GM21526 (cell line): Measurements from ENCODE around the gene MYO15A.
A peak's percentile ranks its signal among the peaks of the same experiment; 100 is the strongest.

Experiments
- ATAC-seq: cut with Tn5 transposase; IDR thresholded peaks from one replicate; pipeline ENCODE4 v1.9.1; 2021; ENCODE audit warnings: moderate library complexity; ENCODE audit not compliant: unreplicated experiment, low FRiP score

Gene MYO15A

DNA sequence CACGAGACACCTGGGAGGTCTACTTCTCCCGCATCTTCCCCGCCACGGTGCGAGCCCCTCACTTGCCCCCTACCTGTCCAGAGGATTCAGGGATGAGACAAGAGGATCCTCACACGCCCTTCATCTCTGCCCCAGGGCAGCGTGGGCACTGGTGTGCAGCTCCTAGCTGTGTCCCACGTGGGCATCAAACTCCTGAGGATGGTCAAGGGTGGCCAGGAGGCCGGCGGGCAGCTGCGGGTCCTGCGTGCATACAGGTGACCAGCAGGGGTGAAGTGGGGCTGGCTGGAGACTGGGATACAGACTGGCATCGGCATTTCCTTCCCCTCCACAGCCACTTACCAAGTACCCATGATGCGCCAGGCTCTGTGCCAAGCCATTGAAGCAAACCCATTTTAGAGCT lies 46.6 kb downstream of the MYO15A start:
- ATAC-seq, result no peak

DNA sequence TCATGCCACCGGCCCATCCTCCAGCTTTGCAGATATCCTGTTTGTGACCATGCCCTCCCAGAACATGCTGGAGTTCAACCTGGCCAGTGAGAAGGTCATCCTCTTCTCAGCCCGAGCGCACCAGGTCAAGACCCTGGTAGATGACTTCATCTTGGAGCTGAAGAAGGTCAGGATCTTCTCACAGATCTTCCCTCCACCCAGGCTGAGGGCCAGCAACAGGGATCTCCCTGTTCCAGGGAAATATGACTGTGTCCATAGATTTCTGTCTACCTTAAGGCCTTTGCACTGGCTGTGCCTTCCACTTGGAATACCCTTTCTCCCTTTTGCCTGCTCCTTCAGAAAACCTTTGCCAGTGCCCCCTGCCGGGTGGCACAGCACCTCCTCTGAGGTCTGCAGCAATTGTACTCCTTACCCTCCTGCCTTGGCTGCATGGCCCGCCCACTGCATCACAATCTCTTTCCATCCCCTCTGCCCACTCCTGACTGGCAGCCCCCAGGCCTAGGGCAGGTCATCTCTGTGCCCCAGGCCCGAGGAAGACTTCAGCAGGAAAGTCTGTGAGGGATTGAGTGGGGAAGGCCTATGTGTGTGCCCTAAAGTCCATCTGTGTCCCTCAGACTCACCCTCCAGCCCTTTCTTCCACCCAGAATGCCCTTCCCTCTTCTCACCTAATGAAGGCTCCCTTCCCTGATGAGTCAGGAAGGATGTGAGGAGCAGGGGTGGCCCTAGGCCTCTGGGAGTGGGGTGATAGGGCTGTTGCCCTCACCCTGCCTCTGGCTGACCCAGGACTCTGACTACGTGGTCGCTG lies 47.8 kb downstream of the MYO15A start:
- ATAC-seq, result no peak

DNA sequence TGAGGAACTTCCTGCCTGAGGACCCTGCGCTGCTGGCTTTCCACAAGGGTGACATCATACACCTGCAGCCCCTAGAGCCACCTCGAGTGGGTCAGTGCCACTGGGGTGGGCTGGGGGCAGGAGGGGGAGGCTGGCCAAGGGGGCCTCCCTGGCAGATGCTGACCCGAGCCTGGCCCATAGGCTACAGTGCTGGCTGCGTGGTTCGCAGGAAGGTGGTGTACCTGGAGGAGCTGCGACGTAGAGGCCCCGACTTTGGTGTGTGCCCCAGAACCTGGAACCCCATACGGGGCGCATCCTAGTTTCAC lies 48.4 kb downstream of the MYO15A start:
- ATAC-seq, result no peak

DNA sequence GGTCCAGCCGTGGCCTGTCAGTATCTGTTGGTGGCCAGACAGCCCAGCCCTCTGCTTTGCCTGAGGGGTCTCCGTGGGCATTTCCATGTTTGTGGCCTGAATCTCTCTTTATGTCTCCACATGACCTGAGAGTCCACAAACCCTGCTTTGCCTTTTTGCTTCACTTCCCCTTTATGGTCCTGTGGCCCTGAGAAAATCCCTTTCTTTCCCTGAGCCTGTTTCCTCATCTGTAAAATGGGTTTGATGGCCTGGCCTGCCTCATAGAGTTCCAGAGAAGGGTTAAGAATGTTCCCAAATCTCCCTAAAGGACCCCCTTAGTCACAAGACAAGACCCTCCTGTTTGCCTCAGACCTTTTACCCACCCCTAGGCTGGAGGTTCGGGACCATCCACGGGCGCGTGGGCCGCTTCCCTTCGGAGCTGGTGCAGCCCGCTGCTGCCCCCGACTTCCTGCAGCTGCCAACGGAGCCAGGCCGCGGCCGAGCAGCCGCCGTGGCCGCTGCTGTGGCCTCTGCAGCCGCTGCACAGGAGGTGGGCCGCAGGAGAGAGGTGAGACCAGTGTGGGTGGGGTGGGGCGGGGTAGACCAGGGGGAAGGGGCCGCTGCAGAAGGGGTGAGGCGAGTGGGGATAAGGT lies 48.9 kb downstream of the MYO15A start:
- peak; percentile 8 for ATAC-seq

DNA sequence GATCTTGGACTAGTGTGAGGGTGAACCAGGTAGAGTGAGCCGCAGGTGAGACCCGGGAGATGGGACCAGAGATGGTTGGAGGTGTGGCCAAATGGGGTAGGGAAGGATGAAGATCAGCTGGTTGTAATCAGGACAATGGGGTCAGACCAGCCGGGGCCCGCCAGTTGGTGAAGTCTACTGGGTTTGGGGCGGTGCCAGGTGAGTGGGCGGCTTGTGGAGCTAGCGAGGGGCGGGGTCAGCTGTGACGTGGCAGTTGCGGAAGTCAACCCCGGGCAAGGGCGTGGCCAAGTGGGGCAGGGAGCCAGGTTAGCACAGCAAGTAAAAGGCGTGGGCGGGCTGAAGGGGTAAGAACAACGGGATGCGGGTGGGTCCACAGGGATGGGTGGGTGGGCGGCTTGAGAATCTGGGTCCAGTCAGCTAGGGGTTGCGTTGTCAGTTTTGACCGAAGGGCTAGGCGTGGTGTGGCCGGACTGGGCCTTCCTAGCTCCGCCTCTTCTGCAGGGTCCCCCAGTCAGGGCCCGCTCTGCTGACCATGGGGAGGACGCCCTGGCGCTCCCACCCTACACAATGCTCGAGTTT lies 49.6 kb downstream of the MYO15A start:
- peak; percentile 49 for ATAC-seq

DNA sequence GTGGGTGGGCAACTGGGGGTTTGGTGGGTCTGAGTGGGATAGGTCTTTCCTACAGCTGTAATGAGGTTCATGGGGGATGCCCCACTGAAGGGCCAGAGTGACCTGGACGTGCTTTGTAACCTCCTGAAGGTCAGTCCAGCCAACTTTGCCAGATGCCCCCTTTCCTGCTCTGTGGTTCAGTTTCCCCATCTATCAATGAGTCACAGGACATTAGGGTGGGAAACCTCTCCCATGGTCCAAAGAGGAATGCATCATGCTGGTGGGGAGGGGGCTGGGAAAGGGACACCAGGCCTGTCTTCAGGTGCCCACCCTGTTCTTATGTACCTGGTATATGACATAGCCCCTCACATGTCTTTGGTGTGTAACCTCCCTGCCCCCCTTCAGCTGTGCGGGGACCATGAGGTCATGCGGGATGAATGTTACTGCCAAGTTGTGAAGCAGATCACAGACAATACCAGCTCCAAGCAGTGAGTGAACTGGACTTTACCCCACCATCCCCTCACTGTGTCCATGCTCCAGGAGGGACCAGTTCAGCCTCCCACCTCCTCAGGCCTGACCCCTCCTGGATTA lies 51.1 kb downstream of the MYO15A start:
- no peak for ATAC-seq

DNA sequence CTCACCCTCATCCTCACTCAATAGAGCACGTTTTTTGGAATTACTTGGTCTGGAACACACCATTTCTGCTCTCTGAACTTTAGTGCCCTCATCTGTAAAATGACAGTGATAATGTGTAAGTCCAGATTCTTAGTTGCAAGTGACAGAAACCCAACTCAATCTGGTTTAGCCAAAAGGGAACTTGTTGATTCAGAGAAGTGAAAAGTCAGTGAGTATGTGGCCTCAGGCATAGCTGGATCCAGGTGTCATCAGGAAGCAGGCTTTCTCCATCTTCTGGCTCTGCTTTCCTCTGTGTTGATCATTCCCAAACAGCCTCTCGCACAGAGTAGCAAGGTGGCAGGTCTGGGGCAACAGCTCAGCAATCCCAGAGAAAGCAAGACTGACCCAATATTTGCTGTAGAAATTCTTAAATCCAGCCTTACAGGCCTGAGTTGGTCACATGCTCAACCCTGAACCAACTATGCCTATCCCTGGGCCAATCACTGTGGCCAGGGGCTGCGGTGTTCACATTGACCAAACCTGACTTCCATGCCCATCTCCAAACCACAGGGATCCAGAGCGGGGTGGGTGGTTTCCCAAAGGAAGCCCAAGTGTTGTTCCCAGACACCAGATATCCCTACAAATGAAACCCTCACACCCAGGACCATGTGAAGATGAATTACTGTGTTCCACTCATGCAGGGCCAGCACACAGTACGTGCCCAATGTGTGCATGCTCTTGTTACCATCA lies 51.7 kb downstream of the MYO15A start:
- no peak for ATAC-seq

DNA sequence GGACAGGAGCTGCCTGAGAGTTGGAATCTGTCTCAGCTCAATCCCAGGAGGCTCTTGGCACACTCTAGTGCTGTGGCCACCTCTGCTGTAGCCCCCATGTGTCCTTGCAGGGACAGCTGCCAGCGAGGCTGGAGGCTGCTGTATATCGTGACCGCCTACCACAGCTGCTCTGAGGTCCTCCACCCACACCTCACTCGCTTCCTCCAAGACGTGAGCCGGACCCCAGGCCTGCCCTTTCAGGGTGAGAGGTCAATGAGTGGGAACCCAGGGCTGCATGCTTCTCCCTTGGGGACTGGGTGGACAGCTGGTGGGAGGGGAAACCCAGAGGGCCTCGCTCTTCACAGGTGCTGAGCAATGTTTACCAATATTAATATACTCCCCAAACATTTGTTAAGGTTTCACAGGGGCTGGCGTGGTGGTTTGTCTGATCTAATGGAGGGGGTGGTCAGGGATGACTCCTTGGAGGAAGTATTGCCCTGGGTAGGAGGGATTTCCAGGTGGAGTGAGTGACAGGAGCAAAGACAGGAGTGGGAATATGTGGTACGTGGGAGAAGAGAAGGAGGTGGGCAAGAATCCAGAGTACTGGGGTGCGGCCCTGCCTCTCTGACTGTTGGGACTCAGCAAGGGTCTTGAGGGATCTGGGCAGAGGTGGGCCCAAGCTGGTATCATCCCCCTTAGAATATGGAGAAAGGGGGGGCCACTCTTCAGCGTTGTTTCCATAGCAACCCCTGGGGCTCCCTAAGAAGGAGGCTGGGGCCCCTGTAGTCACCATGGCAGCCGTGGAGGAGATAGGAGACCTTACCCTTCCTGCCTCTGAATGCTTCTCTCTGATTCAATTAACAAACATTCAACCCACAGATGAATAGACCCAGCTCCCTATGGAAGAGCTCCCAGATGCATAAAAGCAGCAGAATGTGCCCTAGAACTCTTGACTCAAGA lies 52.9 kb downstream of the MYO15A start:
- no peak for ATAC-seq

DNA sequence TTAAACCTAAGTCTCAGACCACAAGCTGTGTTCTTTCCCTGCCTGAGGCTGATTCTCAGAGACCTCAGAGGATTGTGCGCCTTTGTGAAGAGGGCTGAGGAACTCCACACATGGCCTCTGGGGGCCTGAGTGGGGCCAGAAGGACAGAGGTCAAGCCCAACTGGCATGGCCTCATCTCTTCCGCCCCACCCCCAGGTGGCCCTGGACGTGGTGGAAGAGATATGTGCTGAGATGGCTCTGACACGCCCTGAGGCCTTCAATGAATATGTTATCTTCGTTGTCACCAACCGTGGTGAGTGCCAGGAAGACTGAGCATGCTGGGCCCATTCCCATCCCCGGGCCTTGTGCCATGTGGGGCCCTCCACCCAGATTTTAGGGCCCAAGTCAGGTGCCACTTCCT lies 55.0 kb downstream of the MYO15A start:
- no peak for ATAC-seq

DNA sequence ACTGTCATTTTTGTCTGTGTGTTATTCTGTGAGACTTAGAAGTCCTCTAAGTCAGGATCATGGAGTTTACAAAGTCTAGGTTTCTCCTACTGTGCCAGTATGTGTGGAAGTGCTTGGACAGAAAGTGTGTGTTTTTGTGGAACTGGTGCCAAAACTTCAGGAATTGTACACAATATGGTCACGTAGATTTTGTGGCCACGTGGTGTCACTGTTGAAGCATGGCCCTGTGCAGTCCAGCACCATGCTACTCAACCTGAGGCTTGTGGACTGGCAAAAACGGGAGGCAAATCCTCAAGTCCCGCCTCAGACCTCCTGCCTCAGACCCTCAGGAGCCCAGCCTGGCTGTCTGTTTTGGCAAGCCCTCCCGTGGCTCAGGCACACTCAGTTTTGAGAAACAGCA lies 58.3 kb downstream of the MYO15A start:
- ATAC-seq, result no peak

DNA sequence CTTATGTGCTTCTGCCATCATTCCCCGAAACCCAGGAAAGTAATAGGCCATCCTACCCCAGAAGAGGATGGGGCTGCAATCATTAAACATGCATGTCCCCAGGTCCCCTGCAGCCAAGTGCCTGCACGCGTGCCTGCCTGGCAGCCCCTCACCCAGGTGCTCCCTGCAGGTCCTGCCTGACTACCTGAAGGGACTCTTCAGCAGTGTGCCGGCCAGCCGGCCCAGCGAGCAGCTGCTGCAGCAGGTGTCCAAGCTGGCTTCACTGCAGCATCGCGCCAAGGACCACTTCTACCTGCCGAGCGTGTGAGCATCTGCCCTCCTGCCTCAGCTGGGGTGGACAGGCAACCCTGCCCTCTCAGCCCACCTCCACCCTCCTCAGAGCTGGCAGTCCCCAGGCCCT lies 58.9 kb downstream of the MYO15A start:
- ATAC-seq, result no peak

DNA sequence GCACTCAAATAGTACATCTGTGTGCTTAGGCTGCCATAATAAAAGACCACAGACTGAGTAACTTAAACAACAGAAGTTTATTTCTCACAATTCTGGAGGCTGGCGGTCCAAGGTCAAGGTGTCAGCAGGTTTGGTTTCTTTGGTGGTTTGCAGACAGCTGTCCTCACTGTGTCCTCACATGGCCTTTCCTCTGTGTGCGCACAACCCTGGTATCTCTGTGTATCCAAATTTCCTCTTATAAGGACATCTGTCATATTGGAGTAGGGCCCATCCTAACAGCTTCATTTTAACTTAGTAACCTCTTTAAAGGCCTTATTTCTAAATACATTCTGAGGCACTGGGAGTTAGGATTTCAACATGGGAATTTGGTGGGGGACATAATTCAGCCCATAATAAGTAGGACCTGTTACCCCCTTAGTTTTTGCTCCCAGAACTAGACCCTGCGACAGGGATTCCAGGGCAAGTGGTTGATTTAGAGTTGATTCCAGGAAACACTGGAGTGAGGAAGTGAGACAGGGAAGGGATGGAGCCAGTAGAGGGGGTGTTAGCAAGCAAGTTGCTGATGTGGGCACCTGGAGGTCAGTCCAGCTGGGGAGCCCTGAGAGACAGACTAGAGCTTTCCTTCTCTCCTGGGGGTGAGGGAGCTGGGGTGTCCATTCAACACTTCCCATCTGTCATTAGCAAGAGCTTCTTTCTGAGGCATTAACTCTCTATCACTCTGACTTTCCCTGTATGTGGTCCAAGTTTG lies 64.1 kb downstream of the MYO15A start:
- ATAC-seq, result no peak

DNA sequence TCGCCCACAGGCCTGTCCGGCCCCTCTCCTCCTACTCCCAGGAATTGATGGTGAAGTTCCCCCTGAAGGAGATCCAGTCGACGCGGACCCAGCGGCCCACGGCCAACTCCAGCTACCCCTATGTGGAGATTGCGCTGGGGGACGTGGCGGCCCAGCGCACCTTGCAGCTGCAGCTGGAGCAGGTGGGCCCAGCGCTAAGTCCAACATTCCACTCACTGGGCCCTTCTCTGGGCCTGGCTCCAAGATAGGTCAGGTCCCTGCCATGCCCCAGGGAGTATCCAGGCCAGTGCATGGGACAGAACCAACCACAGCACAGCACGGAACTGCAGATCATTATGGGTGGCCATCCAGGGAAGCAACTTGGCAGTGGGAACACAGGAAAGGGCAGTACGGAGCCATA lies 65.2 kb downstream of the MYO15A start:
- ATAC-seq, result no peak

DNA sequence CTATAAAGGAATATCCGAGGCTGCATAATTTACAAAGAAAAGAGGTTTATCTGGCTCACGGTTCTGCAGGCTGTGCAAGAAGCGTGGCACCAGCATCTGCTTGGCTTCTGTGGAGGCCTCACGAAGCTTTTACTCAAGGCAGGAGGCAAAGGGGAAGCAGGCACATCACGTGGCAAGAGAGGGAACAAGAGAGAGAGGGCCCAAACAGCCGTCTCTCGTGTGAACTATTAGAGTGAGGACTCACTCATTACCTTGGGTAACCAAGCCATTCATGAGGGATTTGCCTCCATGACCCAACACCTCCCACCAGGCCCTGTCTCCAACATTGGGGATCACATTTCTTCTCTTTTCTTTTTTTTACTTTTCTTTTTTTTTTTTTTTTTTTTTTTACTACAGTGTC lies 67.6 kb downstream of the MYO15A start:
- no peak for ATAC-seq

DNA sequence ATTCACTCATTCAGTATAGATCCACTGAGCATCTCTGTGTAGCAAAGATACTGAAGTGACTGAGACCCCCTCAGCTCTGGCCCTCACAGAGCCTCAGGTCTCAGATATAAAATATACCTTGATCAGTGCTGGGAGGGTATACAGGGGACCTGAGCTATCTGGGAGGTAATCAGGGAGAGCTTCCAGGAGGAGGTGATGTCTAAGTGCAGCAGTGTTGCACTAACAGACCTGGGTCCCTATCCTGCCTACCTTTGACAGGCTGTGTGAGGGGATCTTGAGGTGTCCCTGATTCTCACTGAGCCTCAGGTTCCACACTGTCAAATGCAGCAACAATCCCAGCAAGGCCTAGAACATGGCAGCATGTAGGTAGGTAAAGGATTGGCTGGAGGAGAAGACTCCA lies 68.6 kb downstream of the MYO15A start:
- no peak for ATAC-seq

DNA sequence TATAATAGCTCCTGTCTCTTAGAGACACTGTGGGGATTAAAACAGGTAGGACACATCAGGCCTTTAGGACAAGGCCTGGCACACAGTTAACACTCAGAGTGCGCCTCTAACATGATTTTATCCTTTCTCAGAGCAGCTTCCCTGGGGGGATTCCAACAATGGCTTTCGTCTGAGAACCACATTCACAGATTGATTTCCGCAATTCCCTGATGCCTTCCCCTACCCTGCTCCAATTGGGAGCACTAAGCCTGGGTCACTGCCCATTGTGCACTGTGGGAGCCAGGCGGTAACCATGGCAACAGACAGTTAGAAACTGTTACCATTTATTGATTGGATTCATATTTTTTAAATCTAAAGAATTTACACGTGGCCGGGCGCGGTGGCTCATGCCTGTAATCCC lies 69.2 kb downstream of the MYO15A start:
- ATAC-seq, result no peak

DNA sequence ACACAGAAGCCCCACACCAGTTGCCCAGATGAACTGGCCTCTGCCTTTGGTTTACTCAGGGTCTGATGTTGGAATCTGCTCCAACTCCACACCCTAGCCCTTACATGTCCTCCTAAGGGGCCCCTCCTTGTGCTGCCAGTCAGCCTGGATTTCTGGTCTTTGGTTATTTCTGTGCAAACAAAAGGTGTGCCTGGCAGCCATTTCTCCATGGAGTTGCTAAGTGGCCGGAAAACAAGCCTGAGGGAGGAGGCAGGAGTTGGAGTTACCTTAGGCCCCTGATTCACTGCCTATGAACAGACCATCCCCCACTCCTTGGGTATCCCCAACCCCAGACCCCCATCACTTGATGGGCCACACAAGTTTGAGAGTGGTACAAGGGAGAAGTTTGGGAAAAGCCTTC lies 70.6 kb downstream of the MYO15A start:
- ATAC-seq, result no peak

DNA sequence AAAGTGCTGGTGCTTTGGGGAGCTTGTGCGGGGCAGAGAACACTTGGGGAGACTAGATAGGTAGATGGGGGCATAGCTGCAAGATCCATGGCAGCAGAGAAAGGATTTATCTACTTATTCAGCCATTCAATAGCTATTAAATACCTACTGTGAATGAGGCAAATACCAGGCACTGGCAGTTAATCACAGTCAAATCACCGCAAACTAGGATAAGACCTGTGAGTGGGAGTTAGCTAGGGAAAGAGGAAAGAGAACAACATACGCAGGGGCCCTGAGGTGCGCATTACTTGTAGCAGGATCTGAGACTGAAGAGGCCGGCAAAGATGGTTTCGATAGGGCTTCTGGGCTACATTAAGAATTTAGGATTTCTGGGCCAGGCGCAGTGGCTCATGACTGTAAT lies 71.2 kb downstream of the MYO15A start:
- no peak for ATAC-seq

DNA sequence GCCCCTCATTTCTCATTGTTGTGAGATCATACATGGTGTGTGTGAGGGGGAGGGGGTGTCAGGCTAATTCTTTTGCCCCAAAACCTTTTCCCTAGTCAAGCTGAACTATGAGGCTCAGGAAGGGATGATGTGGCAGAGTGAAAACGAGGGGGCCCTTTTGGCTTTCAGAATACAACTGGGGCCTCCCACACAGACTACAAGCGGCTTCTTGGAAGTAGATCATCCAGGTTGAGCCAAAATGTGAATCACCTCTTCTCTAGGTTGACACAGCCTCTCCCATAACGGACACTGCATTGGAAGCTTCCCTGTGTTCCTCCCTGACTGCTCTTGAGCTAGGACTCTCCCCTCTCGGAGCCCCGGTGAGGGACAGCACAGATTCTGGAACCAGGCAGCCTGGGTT lies 72.8 kb downstream of the MYO15A start:
- no peak for ATAC-seq
